ENCODE data around the gene CCNYL1.
"Not testable (repeated sequence)": the region's sequence is repeated elsewhere in the genome, so short reads cannot be mapped to it uniquely, and the experiment has no call there.

GRCh38 chr2:207690845-207691461, 20.5 kb upstream of the CCNYL1 start:
- not testable (repeated sequence) for TF ChIP-seq POLR2A (IDR thresholded peaks at IDR 0.05); CTCF (IDR thresholded peaks at IDR 0.05); POLR2AphosphoS5 (IDR thresholded peaks at IDR 0.05; ENCODE audit: insufficient read depth in 1 of 2, low read depth in 1 of 2)

Data from vagina (tissue), 2 donors.